ENCODE data around the gene CHID1.

DNA sequence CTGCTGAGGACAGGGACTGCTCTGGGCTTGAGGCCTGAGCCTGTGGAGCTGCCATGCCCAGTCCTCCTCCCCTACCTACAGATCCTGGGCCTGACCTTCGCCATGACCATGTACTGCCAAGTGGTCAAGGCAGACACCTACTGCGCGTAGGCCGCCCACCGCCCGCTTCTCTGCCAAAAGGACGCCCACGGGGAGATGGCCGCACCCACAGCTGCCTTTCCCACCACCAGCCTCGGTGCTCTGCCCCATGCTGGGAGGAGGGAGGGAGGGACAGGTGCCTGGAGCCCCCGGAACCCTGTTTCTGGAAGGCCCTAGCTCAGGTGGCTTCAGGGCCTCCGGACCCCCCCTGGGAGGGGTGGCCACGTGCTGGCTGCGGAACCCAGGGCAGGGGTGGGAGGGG is 44.1 kb downstream of the CHID1 start:
- TF ChIP-seq CTCF (IDR thresholded peaks at IDR 0.05; ENCODE audit: control extremely low read depth in 1 of 3, insufficient read depth in 1 of 3, low read depth in 1 of 3, low read length in 3 of 3) (no peak), SP1 (IDR thresholded peaks at IDR 0.05; ENCODE audit: low read depth, low read length) (no peak), EZH2 (IDR thresholded peaks at IDR 0.05; ENCODE audit: low read depth, low read length, severe bottlenecking) (no peak), TAF1 (IDR thresholded peaks at IDR 0.05; ENCODE audit: low read depth, low read length) (no peak), EP300 (IDR thresholded peaks at IDR 0.05; ENCODE audit: borderline replicate concordance in 1 of 2, low read depth in 2 of 2, low read length in 2 of 2) (no peak), RFX5 (IDR thresholded peaks at IDR 0.05; ENCODE audit: borderline replicate concordance, low read depth, low read length) (no peak), POLR2A (IDR thresholded peaks at IDR 0.05; ENCODE audit: control extremely low read depth in 1 of 2, low read depth in 2 of 2, low read length in 2 of 2) (peak in 1 of 2 experiments; percentile 49; a peak in 1 of 3 replicates), FOSL1 (IDR thresholded peaks at IDR 0.05; ENCODE audit: insufficient read depth, low read depth, low read length) (no peak), CEBPB (IDR thresholded peaks at IDR 0.05; ENCODE audit: low read depth, low read length) (no peak)
- TF ChIP-seq, protein P1, sequence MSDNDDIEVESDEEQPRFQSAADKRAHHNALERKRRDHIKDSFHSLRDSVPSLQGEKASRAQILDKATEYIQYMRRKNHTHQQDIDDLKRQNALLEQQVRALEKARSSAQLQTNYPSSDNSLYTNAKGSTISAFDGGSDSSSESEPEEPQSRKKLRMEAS (IDR thresholded peaks at IDR 0.05), result no peak
